Measurements from ENCODE around the gene SARM1. TPM values are rescaled to one million over a fixed set of nuclear protein-coding genes. Genes with fewer than 3 reads are reported as not detected.

The SARM1 gene
- total and polyA plus RNA-seq, 5 donors from 2014 or later: 7.2 to 21.7 (median 8.2) TPM

DNA sequence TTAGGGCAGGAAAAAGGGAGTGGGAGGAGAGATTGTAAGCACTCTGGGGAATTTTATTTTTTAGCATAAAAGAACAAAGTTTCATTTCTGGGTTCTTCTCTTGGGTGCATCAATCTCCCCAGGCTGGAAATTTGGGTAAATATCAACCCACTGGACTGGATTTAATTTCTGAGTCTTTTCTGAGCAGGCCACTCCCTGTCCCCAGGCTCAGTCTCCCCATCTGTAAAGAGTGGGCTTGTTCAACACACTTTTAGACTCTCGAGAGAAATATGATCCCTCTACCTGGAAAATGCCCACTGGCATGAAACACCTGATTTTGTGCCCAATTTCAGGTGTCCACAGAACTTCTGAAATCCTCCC lies 770 bp upstream of the SARM1 start:
- Histone ChIP-seq H3K36me3 (ENCODE audit: control insufficient read depth, insufficient read depth, low read length) (no peaks in the 10 kb centered on the region), H3K9me3 (ENCODE audit: control insufficient read depth in 2 of 2, low read length in 2 of 2) (no peaks in the 10 kb centered on the region), H3K27me3 (ENCODE audit: control insufficient read depth, insufficient read depth, low read length) (no peaks in the 10 kb centered on the region), H3K27ac (ENCODE audit: insufficient read depth, low read length, poor library complexity, severe bottlenecking) (peak overlapping the region; percentile 90), H3K4me3 (ENCODE audit: low read depth, low read length) (peak overlapping the region; percentile 67), H3K4me1 (ENCODE audit: control insufficient read depth, insufficient read depth, low read length, poor library complexity, severe bottlenecking) (peaks cover 23% of the 10 kb centered on the region)
- DNase-seq (no peak), ATAC-seq (ENCODE audit: low read depth in 2 of 2) (no peak)
- H3K9me3 Mint-ChIP-seq: no peaks in the 10 kb centered on the region
- peak overlapping the region in 2 of 3 donors; percentile 89 to 96 for H3K27ac Mint-ChIP-seq
- peaks cover 3% of the 10 kb centered on the region for H3K36me3 Mint-ChIP-seq
- H3K27me3 Mint-ChIP-seq: no peaks in the 10 kb centered on the region
- peak overlapping the region; percentile 88 to 99 (median 94) for H3K4me3 Mint-ChIP-seq
- peaks cover 0 to 32% (median 22%) of the 10 kb centered on the region in 4 donors for H3K4me1 Mint-ChIP-seq

DNA sequence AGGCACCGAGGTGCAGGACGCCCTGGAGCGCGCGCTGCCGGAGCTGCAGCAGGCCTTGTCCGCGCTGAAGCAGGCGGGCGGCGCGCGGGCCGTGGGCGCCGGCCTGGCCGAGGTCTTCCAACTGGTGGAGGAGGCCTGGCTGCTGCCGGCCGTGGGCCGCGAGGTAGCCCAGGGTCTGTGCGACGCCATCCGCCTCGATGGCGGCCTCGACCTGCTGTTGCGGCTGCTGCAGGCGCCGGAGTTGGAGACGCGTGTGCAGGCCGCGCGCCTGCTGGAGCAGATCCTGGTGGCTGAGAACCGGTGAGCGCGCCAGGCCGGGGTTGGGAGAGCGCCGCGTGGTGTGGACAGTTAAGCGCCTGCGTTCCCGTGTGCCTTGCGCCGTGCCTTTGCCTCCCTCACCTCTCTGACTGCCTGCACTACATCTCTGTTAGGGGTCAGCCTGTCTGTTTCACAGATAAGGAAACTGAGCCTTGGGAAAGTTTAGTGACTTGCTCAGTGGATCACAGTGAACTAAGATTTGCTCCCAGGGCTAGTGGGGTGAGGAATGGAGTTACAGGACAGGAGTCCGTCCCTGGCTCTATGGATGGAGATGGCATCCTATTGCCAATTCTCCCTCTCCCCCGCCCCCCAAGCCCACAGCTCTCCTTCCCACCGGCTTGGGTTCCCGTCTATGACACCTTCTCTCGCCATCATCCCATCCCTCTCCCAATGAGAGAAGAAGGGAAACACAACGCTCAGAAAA lies 880 bp downstream of the SARM1 start:
- no peak for ATAC-seq (ENCODE audit: low read depth in 2 of 2)

DNA sequence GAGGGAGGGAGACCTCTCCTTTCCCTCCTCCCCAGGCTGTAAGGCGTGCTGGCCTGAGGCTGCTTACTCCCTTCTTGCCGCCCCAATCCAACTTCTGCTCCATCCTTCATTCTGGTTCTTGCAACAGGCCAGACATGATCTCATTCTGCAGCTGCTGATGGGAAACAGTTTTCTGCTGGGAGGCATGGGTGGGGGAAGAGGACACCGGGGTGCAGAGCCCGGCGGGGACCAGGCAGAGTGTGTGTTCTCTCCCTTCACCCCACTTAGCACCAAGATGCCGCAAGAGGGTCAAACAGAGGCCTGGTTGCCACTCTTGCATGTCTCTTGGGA lies 1.4 kb downstream of the SARM1 start:
- peaks cover 0 to 33% (median 22%) of the 10 kb centered on the region in 4 donors for H3K4me1 Mint-ChIP-seq
- Histone ChIP-seq H3K27ac (ENCODE audit: insufficient read depth, low read length, poor library complexity, severe bottlenecking) (peak overlapping the region; percentile 90), H3K9me3 (ENCODE audit: control insufficient read depth in 2 of 2, low read length in 2 of 2) (no peaks in the 10 kb centered on the region), H3K4me3 (ENCODE audit: low read depth, low read length) (no peak overlapping the region), H3K4me1 (ENCODE audit: control insufficient read depth, insufficient read depth, low read length, poor library complexity, severe bottlenecking) (peaks cover 23% of the 10 kb centered on the region), H3K27me3 (ENCODE audit: control insufficient read depth, insufficient read depth, low read length) (no peaks in the 10 kb centered on the region), H3K36me3 (ENCODE audit: control insufficient read depth, insufficient read depth, low read length) (no peaks in the 10 kb centered on the region)
- no peaks in the 10 kb centered on the region for H3K9me3 Mint-ChIP-seq
- no peaks in the 10 kb centered on the region for H3K27me3 Mint-ChIP-seq
- ATAC-seq (ENCODE audit: low read depth in 2 of 2): no peak
- DNase-seq: no peak
- peak overlapping the region; percentile 78 to 90 (median 83) for H3K4me3 Mint-ChIP-seq
- peaks cover 3% of the 10 kb centered on the region for H3K36me3 Mint-ChIP-seq
- H3K27ac Mint-ChIP-seq: peak overlapping the region in 2 of 3 donors; percentile 47 to 69

More for the DNA sequence above, 880 bp downstream of the SARM1 start:
- H3K27me3 Mint-ChIP-seq: no peaks in the 10 kb centered on the region
- peak in 1 of 3 donors; percentile 44 for DNase-seq
- Histone ChIP-seq H3K27me3 (ENCODE audit: control insufficient read depth, insufficient read depth, low read length) (no peaks in the 10 kb centered on the region), H3K27ac (ENCODE audit: insufficient read depth, low read length, poor library complexity, severe bottlenecking) (peak overlapping the region; percentile 90), H3K9me3 (ENCODE audit: control insufficient read depth in 2 of 2, low read length in 2 of 2) (no peaks in the 10 kb centered on the region), H3K36me3 (ENCODE audit: control insufficient read depth, insufficient read depth, low read length) (no peaks in the 10 kb centered on the region), H3K4me1 (ENCODE audit: control insufficient read depth, insufficient read depth, low read length, poor library complexity, severe bottlenecking) (peaks cover 23% of the 10 kb centered on the region), H3K4me3 (ENCODE audit: low read depth, low read length) (peak overlapping the region; percentile 20)
- H3K27ac Mint-ChIP-seq: peak overlapping the region in 2 of 3 donors; percentile 47 to 69
- peak overlapping the region; percentile 78 to 90 (median 83) for H3K4me3 Mint-ChIP-seq
- H3K36me3 Mint-ChIP-seq: peaks cover 3% of the 10 kb centered on the region
- peaks cover 0 to 32% (median 22%) of the 10 kb centered on the region in 4 donors for H3K4me1 Mint-ChIP-seq
- H3K9me3 Mint-ChIP-seq: no peaks in the 10 kb centered on the region

DNA sequence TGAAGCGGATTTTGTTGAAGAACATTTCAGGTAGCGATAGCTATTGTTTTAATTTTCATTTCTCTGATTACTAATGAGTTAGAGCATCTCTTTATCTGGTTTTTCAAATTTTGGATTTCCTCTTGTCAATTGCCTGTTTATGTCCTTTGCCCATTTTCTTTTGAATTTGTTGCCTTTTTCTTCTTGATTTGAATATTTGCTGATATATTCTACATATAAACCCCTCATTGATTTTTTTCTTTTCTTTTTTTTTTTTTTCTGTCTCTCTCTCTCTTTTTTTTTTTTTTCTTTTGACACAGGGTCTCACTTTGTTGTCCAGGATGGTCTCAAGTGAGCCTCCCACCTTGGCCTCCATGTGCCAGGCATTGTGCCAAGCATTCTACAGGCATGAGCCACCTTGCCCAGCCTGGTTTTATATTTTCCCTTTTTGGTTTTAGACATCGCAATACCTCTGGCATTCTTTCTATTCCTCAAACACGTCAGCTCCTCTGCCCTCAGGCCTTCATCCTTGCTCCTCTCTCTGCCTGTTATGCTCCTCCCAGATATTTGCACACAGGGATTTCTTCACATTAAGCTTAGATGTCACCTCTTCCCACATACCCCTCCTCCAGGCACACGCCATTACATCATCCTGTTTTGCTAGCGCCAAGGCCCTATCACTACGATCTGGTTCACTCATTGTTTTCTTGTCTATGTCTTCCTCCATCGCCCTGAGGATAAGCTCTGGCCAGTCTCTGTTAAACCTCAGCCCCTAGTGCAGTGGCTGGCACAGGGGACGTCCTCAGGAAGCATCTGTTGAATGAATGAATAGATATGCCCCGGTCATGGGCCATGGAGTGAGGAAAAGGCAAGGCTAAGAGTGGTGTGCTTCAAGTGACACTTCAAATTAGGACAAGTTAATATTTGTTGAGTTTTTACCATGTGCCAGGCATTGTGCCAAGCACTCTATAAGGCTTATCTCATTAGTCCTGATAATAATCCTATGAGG lies 8.6 kb downstream of the SARM1 start:
- no peak overlapping the region for H3K4me3 ChIP-seq (ENCODE audit: low read depth, low read length)
- DNase-seq (no peak), ATAC-seq (ENCODE audit: low read depth in 2 of 2) (no peak)
- peaks cover 15% of the 10 kb centered on the region for H3K36me3 Mint-ChIP-seq
- H3K9me3 Mint-ChIP-seq: peaks cover 0 to 4% (median 0%) of the 10 kb centered on the region in 7 donors
- H3K4me1 ChIP-seq (ENCODE audit: control insufficient read depth, insufficient read depth, low read length, poor library complexity, severe bottlenecking): peaks cover 12% of the 10 kb centered on the region
- H3K36me3 ChIP-seq (ENCODE audit: control insufficient read depth, insufficient read depth, low read length): no peaks in the 10 kb centered on the region
- H3K4me3 Mint-ChIP-seq: peak overlapping the region in 2 of 4 donors; percentile 81 to 86
- no peak overlapping the region for H3K27ac ChIP-seq (ENCODE audit: insufficient read depth, low read length, poor library complexity, severe bottlenecking)
- peaks cover 8 to 37% (median 22%) of the 10 kb centered on the region in 4 donors for H3K4me1 Mint-ChIP-seq
- H3K27ac Mint-ChIP-seq: no peak overlapping the region
- peaks cover 10% of the 10 kb centered on the region for H3K27me3 Mint-ChIP-seq
- H3K27me3 ChIP-seq (ENCODE audit: control insufficient read depth, insufficient read depth, low read length): no peaks in the 10 kb centered on the region
- H3K9me3 ChIP-seq (ENCODE audit: control insufficient read depth in 2 of 2, low read length in 2 of 2): no peaks in the 10 kb centered on the region

DNA sequence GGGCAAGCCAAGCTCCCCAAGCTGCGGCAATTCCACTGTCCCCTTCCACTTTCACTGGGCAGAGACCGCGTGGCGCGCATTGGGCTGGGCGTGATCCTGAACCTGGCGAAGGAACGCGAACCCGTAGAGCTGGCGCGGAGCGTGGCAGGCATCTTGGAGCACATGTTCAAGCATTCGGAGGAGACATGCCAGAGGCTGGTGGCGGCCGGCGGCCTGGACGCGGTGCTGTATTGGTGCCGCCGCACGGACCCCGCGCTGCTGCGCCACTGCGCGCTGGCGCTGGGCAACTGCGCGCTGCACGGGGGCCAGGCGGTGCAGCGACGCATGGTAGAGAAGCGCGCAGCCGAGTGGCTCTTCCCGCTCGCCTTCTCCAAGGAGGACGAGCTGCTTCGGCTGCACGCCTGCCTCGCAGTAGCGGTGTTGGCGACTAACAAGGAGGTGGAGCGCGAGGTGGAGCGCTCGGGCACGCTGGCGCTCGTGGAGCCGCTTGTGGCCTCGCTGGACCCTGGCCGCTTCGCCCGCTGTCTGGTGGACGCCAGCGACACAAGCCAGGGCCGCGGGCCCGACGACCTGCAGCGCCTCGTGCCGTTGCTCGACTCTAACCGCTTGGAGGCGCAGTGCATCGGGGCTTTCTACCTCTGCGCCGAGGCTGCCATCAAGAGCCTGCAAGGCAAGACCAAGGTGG lies 9.8 kb downstream of the SARM1 start:
- Histone ChIP-seq H3K27me3 (ENCODE audit: control insufficient read depth, insufficient read depth, low read length) (no peaks in the 10 kb centered on the region), H3K4me1 (ENCODE audit: control insufficient read depth, insufficient read depth, low read length, poor library complexity, severe bottlenecking) (peaks cover 20% of the 10 kb centered on the region), H3K9me3 (ENCODE audit: control insufficient read depth in 2 of 2, low read length in 2 of 2) (no peaks in the 10 kb centered on the region), H3K4me3 (ENCODE audit: low read depth, low read length) (no peak overlapping the region), H3K36me3 (ENCODE audit: control insufficient read depth, insufficient read depth, low read length) (no peaks in the 10 kb centered on the region), H3K27ac (ENCODE audit: insufficient read depth, low read length, poor library complexity, severe bottlenecking) (no peak overlapping the region)
- H3K27me3 Mint-ChIP-seq: peaks cover 10% of the 10 kb centered on the region
- H3K9me3 Mint-ChIP-seq: peaks cover 0 to 4% (median 0%) of the 10 kb centered on the region in 7 donors
- H3K4me3 Mint-ChIP-seq: peak overlapping the region in 2 of 4 donors; percentile 50 to 88
- ATAC-seq (ENCODE audit: low read depth in 2 of 2) (no peak), DNase-seq (peak in 1 of 3 donors; percentile 35)
- H3K4me1 Mint-ChIP-seq: peaks cover 11 to 48% (median 28%) of the 10 kb centered on the region in 4 donors
- peaks cover 15% of the 10 kb centered on the region for H3K36me3 Mint-ChIP-seq
- H3K27ac Mint-ChIP-seq: no peak overlapping the region

DNA sequence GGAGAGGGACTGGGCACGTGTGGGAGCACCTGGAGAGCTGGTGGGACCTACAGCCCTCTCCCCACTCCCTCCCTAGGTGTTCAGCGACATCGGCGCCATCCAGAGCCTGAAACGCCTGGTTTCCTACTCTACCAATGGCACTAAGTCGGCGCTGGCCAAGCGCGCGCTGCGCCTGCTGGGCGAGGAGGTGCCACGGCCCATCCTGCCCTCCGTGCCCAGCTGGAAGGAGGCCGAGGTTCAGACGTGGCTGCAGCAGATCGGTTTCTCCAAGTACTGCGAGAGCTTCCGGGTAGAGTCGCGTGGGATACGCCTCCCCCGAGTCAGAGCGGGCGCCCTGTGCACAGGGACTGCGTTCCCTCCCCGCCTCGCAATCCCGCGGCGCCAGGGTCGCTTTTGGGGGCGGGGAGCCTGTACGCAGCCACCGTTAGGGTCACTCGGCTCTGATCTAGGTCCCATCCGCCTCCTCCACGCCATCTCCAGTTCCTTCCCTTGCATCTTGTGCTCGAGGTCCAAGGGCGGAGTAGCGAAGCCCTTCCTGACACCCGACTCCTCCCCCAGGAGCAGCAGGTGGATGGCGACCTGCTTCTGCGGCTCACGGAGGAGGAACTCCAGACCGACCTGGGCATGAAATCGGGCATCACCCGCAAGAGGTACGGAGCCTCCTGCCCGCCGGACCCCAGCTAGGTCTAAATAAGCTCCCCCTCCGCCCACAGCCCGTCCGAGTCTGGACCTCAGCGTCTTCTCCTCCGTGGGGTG lies 13.0 kb downstream of the SARM1 start:
- Mint-ChIP-seq H3K27ac (peak overlapping the region in 2 of 3 donors; percentile 87 to 88), H3K9me3 (peaks cover 0 to 4% (median 0%) of the 10 kb centered on the region in 7 donors), H3K27me3 (peaks cover 10% of the 10 kb centered on the region), H3K36me3 (peaks cover 17% of the 10 kb centered on the region), H3K4me1 (peaks cover 6 to 49% (median 27%) of the 10 kb centered on the region in 4 donors), H3K4me3 (peak overlapping the region; percentile 88 to 97 (median 94))
- ATAC-seq (ENCODE audit: low read depth in 2 of 2): peak; percentile 90 to 94
- no peaks in the 10 kb centered on the region for H3K9me3 ChIP-seq (ENCODE audit: control insufficient read depth in 2 of 2, low read length in 2 of 2)
- H3K4me1 ChIP-seq (ENCODE audit: control insufficient read depth, insufficient read depth, low read length, poor library complexity, severe bottlenecking): peaks cover 20% of the 10 kb centered on the region
- peak overlapping the region; percentile 78 for H3K4me3 ChIP-seq (ENCODE audit: low read depth, low read length)
- peaks cover 11% of the 10 kb centered on the region for H3K36me3 ChIP-seq (ENCODE audit: control insufficient read depth, insufficient read depth, low read length)
- H3K27ac ChIP-seq (ENCODE audit: insufficient read depth, low read length, poor library complexity, severe bottlenecking): peak overlapping the region; percentile 36
- peak; percentile 53 to 85 (median 57) for DNase-seq
- no peaks in the 10 kb centered on the region for H3K27me3 ChIP-seq (ENCODE audit: control insufficient read depth, insufficient read depth, low read length)

Data from CD4-positive, CD25-positive, alpha-beta regulatory T cell (primary cell).